Cardiac muscle cell (in vitro differentiated cells and primary cell): ENCODE results near the gene PTHLH. TPM values are rescaled to one million over a fixed set of nuclear protein-coding genes. Genes with fewer than 3 reads are reported as not detected.

Experiments used
- DNase-seq, 2 donors: peaks; one replicate each; pipeline versions ENCODE4 v3.0.0 to v3.0.0-alpha.2; 2010 to 2017; ENCODE audit warnings: low read depth in 1 of 2, low spot score in 1 of 2
- H3K27ac ChIP-seq: fragments of 200-600 bp; sonication (generic); 2 replicates; pipeline ENCODE4 v1.5.1; 2016
- H3K27me3 ChIP-seq: fragments of 200-600 bp; sonication (generic); 2 replicates; pipeline ENCODE4 v1.6.0; 2016; ENCODE audit warnings: control low read depth
- H3K36me3 ChIP-seq: fragments of 200-600 bp; sonication (generic); 2 replicates; pipeline ENCODE4 v1.5.1; 2016; ENCODE audit warnings: control low read depth
- H3K4me1 ChIP-seq: fragments of 200-600 bp; sonication (generic); 2 replicates; pipeline ENCODE4 v1.8.1; 2017; ENCODE audit warnings: low read depth, mild to moderate bottlenecking, mixed run types
- H3K4me3 ChIP-seq: fragments of 200-600 bp; sonication (generic); 2 replicates; pipeline ENCODE4 v1.5.1; 2016; ENCODE audit warnings: mild to moderate bottlenecking
- H3K9me3 ChIP-seq: fragments of 200-600 bp; sonication (generic); 2 replicates; pipeline ENCODE4 v1.5.1; 2017; ENCODE audit warnings: low read depth, mild to moderate bottlenecking, control low read depth
- polyA plus RNA-seq: library from polyadenylated mRNA; unstranded; fragments of >200 nt; fragmentation: Nextera tagmentation; extraction: Ambion mirVana; gene quantifications from 2 replicates; pipeline ENCODE4 v1.2.1, GENCODE V29; 2016
- total RNA-seq: library from RNA; depleted of rRNA; stranded (reverse); fragments of >200 nt; gene quantifications from 2 replicates; pipeline ENCODE4 v1.2.3, GENCODE V29; 2016
- TF ChIP-seq, protein P1 (sequence below): IDR thresholded peaks from 2 replicates; pipeline ENCODE4 v1.5.1; 2012; ENCODE audit warnings: low read depth, mild to moderate bottlenecking, low read length

PTHLH gene
- total and polyA plus RNA-seq, 2 experiments from 2014 or later: not detected

DNA sequence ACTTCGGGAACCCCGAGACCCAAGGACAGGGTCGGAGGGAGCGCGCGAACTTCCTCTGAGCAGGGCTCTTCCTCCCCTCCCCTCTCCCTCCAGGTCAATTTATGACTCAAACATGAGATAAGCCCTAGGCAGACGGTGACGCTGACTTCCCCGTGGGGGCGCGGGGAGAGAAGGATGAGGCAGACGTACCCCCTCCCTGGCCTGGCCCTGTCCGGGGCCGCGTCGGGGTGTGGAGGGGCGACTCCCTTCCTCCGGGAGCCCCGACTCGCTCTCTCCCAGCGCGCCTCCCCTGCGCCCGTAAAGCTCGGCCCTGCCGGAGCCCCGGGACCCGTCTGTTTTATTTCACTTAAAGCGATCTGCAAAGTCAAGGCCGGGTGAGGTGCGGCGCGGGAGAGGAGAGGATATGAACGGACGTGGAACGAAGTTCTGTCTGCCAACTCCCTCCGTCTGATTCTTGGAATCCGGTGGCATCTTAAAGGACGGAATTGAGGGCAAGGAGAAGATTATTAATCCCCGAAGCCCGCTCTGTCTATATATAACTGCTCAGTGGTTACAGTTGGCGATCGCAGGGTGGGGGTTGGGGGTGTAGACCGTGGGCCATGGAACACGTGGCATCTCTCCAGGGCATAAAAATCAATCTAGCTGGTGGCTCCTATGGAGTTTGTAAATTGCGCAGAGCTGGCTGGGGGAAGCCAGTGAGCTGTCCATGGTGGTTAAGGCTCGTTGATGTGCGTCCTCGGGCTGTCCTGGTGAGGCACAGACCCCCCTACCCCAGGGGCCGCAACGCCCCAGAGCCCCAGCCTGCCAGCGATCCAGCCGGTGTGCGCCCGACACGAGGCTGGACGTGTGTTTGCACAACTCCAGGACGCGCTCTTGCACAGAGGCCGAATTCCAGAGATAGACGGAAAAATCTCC is 2.9 kb upstream of the PTHLH start:
- TF ChIP-seq, protein P1, sequence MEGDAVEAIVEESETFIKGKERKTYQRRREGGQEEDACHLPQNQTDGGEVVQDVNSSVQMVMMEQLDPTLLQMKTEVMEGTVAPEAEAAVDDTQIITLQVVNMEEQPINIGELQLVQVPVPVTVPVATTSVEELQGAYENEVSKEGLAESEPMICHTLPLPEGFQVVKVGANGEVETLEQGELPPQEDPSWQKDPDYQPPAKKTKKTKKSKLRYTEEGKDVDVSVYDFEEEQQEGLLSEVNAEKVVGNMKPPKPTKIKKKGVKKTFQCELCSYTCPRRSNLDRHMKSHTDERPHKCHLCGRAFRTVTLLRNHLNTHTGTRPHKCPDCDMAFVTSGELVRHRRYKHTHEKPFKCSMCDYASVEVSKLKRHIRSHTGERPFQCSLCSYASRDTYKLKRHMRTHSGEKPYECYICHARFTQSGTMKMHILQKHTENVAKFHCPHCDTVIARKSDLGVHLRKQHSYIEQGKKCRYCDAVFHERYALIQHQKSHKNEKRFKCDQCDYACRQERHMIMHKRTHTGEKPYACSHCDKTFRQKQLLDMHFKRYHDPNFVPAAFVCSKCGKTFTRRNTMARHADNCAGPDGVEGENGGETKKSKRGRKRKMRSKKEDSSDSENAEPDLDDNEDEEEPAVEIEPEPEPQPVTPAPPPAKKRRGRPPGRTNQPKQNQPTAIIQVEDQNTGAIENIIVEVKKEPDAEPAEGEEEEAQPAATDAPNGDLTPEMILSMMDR: no peak
- peak; percentile 75 to 79 for DNase-seq
- H3K27me3 ChIP-seq: peaks cover 99% of the 10 kb centered on the region
- no peak overlapping the region for H3K4me3 ChIP-seq
- no peaks in the 10 kb centered on the region for H3K36me3 ChIP-seq
- H3K9me3 ChIP-seq: no peaks in the 10 kb centered on the region
- no peak overlapping the region for H3K27ac ChIP-seq
- H3K4me1 ChIP-seq: no peaks in the 10 kb centered on the region

DNA sequence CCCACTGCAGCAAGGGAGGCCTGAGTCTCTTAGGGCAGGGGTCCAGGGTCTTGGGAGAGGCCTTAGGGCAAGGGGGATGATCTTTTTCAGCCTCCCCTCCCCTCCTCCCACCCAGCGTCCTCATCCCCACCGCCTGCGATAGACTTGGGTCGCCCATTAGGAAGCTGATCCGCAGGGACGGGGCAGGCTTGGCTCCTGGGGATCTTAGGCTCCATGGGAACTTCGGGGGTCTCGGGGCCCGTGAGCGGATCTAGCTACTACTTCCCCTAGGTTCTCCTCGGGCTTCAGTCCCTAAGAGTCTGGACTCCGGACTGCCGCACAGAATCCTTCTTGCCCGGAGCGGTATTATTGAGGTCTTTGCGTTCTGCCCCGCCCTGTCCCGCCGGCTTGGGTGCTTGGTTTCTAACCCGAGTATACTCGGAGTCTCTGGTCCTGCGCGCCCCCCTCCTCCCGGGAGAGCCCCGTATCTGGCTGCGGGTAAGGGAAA is 2.2 kb upstream of the PTHLH start:
- Histone ChIP-seq H3K4me3 (no peak overlapping the region), H3K4me1 (no peaks in the 10 kb centered on the region), H3K36me3 (no peaks in the 10 kb centered on the region), H3K9me3 (no peaks in the 10 kb centered on the region), H3K27me3 (peaks cover 99% of the 10 kb centered on the region), H3K27ac (no peak overlapping the region)
- TF ChIP-seq, protein P1: no peak
- DNase-seq: peak in 1 of 2 donors; percentile 14

DNA sequence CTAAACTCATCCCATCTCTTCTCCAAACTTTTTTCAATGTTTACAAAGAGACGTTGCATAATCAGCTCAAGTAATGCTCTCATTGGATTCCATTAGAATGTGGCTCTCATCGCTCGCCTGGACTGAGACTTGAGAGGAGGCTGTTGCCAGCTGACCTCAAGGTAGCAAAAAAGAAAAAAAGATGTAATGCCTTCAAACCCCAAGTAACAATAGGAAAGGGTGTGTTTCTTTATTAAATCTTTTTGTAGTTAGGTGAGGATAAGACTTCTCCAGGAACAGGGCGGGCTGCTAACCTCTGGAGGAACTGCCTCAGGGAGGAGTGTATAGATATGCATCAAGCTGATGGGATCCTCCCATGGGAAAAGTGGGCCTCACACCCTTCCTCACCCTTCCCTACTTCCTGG is 956 bp upstream of the PTHLH start:
- Histone ChIP-seq H3K4me1 (peaks cover 4% of the 10 kb centered on the region), H3K4me3 (no peak overlapping the region), H3K9me3 (no peaks in the 10 kb centered on the region), H3K27me3 (peaks cover 100% of the 10 kb centered on the region), H3K36me3 (no peaks in the 10 kb centered on the region), H3K27ac (no peak overlapping the region)
- peak in 1 of 2 donors; percentile 36 for DNase-seq
- TF ChIP-seq, protein P1: no peak

DNA sequence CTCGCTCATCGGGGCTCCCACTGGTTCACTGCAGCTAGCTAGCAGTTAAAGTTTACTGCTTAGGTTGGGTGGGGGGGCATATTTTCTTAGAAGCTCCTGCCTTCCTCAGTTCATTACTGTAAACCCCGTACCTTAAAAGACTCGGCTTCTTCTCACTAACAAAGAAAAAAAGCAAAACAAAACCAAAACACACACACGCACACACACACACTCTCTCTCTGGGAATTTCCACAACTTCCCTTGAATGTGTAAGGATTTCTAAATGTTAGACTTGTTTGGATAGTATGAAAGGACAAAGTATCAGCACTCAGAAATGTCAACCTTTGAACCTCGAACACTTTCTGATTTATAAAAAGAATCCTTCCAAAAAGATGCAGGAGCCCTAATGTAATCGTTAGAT is 927 bp downstream of the PTHLH start:
- no peak for DNase-seq
- H3K4me1 ChIP-seq: peaks cover 4% of the 10 kb centered on the region
- H3K9me3 ChIP-seq: no peaks in the 10 kb centered on the region
- peaks cover 100% of the 10 kb centered on the region for H3K27me3 ChIP-seq
- H3K27ac ChIP-seq: no peak overlapping the region
- no peak overlapping the region for H3K4me3 ChIP-seq
- no peaks in the 10 kb centered on the region for H3K36me3 ChIP-seq
- TF ChIP-seq, protein P1: no peak

DNA sequence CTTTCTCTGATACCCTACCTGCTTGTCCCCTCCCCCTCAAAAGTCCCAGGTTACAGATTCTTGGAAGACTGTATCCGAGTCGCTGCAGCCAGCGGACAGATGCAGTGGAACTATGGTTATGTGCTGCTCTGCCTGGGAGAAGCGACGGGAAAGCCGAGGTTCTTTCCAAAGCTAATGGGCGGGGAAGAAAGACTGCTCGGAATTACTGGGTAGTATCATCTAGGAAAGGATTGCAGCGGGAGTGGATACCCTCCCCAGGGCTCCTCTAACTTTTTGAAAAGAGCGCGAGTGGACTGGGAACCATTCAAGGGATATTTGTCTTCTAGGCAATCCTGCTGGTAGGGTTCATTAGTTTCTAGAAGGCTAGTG is 1.4 kb downstream of the PTHLH start:
- Histone ChIP-seq H3K27me3 (peaks cover 100% of the 10 kb centered on the region), H3K4me3 (no peak overlapping the region), H3K27ac (no peak overlapping the region), H3K9me3 (no peaks in the 10 kb centered on the region), H3K36me3 (no peaks in the 10 kb centered on the region), H3K4me1 (peaks cover 4% of the 10 kb centered on the region)
- DNase-seq: peak; percentile 14 to 43
- TF ChIP-seq, protein P1: no peak
